GM18867 (cell line): Measurements from ENCODE around the gene NCOR1.
"Not testable (repeated sequence)": the region's sequence is repeated elsewhere in the genome, so short reads cannot be mapped to it uniquely, and the experiment has no call there.

Experiments
- ATAC-seq: cut with Tn5 transposase; IDR thresholded peaks from one replicate; pipeline ENCODE4 v1.9.1; 2021; ENCODE audit warnings: mild to moderate bottlenecking, moderate library complexity; ENCODE audit not compliant: unreplicated experiment

NCOR1 gene

DNA sequence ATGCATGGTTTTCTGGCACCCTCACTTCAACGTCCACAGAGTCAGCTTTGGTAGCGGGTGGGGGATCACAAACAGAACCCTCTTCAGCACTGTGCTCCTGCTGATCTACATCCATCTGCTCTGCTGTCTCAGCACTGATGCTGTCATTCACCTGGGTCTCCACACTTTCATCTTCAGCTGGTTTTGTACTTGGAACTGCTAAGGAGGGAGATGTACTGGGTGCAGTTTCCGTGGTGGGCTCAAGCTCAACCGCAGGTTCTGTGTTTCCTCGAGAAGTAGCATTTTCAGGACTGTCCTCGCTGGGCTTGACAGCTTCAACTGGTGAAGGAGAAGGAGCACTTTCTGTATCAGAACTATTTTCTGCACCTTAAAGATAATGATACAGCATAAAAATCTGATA is 113.9 kb downstream of the NCOR1 start:
- ATAC-seq = no peak

DNA sequence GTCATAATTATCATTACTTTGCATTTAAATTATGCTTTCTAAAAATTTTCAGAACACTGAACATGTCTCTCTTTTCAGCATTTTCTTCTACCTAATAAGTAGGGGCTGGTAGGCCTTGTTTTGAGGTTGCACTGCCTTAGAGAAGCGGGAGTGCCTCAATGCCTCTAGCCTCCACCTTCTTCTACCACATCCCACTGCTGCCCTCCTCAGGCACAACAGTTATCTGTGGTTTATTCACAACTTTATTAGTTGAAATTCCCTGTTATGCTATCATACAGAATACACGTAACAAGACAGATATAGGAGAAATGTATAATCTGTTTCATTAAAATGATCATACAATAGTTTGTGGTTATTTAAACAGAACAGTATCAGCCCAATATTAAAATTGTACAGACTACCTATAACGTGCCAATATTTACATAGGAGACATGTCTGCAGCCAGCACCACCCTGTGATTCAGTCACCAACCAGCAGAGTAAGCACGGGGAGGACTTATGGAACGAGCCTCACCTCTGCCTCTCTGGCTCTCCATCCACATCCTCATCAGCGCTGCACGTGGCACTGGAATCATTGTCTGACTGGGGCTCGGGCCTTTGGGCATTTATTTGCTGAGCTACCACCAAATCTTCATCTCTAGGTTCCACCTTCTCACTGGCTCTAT is 114.5 kb downstream of the NCOR1 start:
- ATAC-seq = no peak

DNA sequence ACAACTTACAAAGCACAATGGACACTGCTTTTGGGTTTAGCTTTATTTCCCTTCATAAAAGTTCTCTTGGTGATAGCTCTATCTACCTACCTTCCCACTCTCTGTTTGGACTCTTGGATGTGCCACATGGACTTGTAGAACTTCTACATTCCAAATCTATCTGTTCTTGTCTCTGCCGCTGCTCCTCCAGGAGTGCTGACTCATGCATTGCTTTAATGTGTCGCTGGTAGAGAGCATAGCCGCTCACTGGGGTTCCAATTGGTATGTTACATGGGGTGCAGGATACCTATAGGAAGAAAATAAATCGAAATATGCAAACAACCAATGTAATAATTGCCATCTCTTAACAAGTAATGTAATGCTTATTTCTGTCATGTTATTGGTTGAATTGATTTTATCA is 123.6 kb downstream of the NCOR1 start:
- ATAC-seq = no peak

DNA sequence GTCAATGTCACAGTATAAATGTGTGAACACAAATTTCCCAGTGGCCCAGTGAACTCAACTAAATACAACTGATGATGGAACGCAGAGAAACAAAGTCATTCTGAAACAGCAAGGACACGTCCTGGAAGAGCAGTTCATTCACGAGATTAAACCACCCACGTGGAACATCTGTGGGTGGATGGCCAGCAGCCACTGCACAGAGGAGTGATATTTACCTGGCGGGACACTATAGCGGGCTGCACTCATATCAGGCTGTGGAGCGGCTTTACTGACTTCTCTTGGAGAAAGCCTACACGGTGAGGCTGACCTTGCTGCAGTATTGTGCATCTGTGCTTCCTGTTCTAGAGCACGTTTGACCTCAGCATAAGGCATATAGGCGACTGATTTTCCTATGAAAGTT is 128.4 kb downstream of the NCOR1 start:
- ATAC-seq = no peak

DNA sequence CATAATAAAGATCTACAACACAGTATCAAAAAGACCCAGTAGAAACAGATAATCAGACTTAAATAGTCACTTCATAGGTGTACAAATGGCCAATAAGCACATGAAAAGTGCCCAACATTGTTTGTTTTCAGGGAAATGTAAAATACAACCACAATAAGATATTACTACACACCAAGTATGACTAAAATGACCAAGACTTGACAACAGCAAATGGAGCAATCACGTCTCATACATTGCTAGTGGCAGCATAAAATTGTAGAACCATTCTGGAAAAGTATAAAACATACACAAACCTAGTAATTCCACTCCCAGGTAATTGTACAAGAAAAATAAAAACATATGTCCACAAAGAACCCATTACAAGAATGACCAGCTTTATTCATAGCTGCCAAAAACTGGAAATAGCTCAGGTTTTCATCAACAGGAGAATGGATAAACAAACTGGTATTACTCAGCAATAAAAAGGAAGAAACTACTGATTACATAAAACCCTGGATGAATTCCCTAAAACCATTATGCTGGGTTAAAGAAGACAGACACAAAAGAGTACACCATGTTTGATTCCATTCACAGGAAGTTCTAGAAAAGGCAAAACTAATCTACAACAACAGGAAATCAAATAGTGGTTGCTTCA is 130.2 kb downstream of the NCOR1 start:
- ATAC-seq = no peak

DNA sequence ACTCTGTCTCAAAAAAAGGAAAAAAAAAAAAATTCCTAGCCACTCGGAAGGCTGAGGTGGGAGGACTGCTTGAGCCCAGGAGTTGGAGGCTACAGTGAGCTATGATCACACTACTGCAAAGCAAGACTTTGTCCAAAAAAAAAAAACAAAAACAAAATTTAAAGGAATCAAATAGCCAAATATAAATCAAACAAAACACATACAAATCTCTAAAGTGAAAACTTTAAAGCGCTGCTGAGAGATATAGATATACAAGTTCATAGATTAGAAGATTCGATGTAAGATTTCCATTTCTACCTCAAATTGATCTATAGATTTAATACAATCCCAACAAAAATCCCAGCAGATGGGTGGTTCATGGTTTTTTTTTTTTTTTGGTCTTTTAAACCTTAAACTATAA is 132.1 kb downstream of the NCOR1 start:
- no peak for ATAC-seq

DNA sequence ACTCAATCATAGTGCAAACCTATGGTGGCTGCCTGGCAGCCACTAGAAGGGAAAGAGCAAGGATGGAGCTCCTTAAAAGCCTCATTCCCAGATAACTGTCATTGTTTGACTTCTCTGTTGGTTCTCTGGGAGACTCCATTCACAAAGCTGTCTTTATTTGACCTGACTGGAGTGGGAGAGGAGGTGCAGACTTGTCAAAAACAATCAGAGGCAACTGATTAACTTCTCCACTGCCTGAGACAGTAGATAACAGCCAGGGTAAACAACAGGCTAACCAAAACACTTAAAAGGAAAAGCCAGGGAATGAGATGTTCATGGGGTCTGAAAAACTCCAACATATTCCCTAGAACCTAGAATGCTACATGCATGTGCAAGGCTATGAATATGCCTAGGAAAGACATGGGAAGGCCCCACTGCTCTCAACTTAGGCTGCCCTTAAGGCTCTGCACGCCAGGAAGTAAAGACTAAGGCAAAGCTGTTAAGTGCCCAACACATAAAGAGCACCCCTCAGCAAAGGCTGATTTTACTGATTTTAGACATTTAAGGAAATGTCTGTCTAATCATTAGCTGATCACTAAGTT is 133.7 kb downstream of the NCOR1 start:
- ATAC-seq = no peak

DNA sequence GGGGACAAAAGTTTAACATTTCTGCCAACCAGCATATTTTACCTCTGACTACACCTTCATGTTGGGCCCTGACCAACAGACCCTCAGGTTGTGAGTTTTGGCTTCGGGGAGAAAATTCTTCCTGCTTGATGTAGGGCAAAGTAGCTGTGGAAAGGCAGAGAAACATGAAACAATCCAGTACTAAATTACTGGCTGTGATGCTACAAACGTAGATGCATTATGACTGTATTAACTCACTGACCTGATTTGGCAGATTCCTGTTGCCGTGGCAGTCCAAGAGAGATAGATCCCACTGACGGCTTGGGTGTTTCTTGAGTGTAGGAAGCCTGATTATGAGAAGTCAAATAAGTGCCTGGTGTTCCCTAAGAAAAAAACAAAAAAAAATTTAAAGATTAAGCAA is 135.0 kb downstream of the NCOR1 start:
- no peak for ATAC-seq

DNA sequence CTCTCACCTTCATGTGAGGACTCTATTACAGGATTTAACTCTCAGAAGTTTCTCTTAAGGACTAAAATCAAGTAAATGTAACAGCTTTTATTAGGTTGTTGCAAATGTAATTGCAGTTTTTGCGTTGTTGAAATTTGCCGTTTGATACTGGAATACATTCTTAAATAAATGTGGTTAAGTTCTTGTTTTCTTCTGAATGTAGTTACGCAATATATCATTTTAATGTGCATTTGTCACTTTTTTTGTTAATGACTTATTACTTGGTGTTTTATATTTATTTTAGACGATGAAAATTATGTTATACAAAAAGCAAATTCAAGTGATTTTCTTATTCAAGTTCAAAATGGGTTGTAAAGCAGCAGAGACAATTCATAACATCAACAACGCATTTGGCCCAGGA is 139.4 kb downstream of the NCOR1 start:
- ATAC-seq = no peak

DNA sequence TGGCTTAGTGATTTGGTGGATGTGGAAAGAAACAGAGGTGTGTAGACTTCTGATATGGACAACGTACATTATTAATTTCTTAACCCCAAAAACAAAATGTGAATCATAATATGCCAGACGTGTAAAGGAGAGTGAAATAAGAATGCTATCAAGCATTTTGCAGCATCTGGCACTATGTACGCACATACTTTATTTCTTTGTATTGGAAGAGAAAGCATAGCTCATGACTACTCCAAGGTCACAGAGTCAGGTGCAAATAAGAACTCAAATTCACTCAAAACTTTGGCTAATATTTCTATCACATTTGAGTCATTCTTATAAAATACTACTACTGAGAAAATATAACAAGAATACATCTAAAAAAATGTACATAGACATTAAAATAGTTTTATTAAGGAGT is 140.9 kb downstream of the NCOR1 start:
- no peak for ATAC-seq

DNA sequence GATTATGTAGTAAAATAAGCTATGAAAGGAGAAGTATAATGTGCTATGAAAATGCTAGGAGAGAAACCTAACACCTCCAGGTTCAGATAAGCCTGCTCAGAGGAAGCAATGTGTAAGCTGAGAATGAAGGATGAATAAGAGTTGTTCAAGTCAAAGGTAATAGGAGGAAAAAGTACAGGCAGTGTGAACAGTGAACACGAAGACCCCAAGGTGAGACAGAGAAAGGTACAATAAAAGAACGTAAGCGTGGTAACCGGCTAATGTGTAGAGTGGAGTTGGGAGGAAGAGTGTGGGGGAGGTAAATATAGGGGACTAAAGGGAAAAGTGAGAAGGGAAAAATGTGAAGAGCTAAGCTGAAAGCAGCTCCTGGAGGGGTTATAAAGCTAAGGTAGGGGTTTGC is 141.5 kb downstream of the NCOR1 start:
- no peak for ATAC-seq

DNA sequence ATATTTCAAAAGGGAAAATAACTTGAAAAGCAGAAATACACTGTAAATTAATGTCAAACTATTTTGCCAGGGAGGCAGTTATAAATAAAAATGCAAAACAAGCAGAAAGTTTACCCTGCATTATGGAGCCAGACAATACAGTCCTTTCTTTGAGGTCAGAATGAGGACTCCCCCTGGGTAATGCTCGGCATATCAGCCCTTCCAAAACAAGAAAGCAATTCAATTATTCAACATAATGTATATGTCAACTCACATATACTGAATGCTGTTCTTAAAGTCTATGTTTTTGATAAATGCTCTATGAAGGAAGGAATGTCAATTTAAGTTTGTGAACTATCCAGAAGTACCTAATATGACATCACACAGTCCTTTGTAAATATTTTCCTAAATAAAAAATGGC is 143.3 kb downstream of the NCOR1 start:
- ATAC-seq = no peak

DNA sequence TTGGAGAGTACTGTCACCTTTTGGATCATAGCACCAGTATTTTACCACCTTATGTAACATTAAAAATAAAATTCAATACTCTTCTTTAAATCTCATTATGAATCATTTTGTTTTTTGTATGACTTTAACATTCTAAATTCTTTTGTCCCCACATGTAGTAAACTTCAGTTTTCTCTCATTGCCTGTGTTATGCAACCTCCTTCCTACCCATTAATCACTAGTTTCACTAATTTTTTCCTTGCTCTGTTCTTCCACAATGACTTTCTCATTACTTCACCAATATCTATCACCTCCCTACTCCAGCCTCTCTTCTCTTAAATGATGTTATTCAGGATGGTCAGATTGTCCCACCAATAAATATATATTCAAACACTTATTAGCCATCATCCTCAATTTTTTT is 147.0 kb downstream of the NCOR1 start:
- ATAC-seq = no peak

DNA sequence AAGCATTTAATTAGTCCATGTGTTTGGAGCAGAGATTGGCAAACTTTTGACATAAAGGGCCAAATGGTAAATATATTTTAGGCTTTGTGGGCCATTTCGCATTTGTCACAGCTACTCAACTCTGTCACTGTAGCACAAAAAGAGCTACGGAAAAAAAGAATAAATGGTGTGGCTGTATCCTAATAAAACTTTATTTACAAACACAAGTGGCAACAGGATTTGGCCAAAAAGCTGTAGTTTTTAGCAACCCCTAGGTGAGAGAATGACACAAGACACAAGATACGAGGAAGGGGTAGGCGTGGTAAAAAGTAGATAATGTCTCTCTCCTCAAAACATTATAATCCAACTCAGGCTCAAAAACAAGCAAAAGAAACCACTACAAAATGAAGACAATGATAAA is 149.2 kb downstream of the NCOR1 start:
- no peak for ATAC-seq

DNA sequence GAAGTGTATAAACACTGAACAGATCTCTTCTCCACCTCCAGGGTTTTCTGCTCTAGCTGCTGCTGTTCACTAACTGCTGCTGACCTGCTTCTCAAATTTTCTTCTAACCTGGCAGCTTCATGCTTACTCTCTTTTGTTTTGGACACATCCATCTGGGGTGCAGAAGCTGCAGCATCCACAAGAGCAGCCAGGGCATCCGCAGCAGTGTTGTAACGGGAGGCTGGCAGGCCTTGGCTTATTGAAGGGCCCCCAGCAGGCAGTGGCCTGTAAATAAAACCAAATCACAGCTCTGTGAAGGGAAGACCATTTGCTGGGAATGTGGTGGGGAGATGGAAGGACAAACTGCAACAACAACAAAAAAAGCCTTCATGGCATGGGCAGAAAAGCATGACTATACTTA is 153.7 kb downstream of the NCOR1 start:
- no peak for ATAC-seq

DNA sequence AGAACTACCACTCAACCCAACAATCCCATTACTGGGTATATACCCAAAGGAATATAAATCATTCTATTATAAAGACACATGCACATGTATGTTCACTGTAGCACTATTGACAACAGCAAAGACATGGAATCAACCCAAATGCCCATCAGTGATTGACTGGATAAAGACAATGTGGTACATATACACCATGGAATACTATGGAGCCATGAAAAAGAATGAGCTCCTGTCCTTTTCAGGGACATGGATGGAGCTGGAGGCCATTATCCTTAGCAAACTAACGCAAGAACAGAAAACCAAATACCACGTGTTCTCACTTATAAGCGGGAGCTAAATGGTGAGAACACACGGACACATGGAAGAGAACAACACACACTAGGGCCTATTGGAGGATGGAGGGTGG is 160.2 kb downstream of the NCOR1 start:
- not testable (repeated sequence) for ATAC-seq

DNA sequence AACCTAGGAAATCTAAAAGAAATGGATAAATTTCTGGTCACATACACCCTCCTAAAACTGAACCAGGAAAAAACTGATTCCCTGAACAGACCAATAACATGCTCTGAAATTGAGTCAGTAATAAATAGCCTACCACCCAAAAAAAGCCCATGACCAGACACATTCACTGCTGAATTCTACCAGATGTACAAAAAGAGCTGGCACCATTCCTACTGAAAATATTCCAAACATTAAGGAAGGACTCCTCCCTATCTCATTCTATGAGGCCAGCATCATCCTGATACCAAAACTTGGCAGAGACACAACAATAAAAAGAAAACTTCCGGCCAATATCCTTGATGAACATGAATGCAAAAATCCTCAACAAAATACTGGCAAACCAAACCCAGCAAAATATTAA is 162.8 kb downstream of the NCOR1 start:
- ATAC-seq = no peak

DNA sequence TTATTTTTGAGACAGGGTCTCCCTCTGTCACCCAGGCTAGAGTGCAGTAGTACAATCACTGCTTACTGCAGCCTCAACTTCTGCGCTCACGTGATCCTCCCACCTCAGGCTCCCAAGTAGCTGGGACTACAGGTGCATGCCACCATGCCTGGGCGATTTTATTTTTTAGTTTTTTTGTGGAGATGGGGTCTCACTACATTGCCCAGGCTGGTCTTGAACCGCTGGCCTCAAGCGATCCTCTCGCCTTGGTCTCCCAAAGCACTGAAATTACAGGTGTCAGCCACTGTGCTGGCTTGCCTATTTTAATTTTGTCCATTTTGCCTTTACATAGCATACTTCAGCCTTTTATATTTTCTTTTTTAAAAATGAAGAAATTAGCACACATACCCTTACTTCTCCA is 164.5 kb downstream of the NCOR1 start:
- no peak for ATAC-seq

DNA sequence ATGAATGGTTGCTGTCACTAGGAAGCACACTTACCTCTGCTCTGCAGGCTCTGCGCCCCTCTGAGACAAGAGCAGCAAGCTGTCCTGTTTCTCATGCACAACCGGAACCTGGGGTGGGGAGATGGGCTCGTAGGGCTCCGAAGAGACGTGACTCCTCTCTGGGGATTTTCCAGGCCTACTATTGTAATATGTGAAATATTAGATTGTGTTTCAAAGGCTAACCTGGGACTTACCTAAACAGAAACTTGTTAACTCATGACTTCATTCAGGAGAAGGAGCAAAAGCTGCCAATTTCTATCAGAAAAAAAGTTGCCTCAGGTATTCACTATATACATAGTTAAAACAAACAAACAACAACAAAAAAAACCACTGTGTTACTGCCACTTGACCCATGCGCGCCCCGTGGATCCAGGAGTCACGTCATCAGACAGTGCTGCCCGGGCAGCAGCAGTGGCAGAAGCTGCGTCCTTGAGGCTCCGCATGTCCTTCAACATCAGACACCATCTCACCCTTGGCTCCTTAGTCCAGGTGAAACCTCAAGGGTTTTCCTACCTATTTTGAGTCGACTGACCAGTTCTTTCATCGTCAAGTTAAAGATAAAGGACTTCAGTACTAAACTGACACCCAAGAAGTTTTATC is 166.4 kb downstream of the NCOR1 start:
- ATAC-seq = no peak

DNA sequence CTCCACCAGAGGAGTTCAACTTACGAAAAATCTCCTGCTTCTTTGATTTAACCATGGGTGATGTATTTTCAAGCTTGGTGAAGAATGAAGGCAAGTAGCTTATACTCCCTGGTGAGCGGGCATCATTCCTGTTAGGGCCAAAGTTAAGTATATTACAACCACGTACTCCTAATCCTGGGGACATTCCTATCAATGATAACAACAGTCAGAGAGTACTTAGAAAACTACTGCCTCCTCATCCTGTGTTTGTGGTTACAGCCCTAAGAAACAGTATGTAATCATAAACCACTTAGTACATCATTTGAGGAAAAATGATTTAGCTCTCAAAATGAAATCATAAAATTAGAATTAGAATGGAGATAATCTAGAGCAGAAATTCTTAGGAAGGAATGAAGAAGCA is 168.4 kb downstream of the NCOR1 start:
- ATAC-seq = no peak

DNA sequence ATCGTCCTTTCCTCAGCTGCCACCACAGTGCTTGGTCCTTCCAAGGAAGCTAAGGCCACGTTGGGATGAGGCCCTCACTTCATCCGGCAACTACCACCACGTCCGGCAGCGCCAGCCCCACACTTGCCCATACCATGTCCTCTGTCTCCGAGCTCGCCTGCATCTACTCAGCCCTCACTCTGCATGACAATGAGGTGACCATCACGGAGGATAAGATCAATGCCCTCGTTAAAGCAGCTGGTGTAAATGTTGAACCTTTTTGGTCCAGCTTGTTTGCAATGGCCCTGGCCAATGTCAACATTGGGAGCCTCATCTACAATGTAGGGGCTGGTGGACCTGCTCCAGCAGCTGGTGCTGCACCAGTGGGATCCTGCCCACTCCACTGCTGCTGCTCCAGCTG is 170.8 kb downstream of the NCOR1 start:
- ATAC-seq = no peak

DNA sequence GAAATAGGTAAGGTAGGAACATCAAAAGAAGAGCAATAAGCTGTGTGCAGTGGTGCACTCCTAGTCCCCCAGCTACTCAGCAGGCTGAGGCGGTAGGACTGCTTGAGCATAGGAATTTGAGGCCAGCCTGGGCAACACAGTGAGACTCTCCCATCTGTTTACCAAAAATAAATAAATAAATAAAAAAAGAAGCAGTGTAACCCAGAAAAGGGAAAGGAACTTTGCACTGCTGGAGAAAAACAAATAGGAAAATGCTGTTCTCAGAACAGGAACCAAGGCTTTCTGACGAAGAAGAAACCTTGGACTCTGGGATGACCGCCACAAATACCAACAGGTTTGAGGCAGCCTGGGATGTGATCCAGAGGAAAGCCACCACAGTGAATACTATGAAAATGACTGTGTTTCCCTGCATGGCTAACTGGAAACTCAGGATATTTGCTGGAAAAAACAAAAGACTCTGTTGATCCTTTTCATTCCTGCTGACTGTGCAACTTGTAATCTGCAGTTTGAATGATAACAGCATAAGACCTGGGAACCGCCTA is 174.6 kb downstream of the NCOR1 start:
- ATAC-seq = no peak
